Astrocyte (in vitro differentiated cells and primary cell): Measurements from ENCODE around the gene STK39.

ENCODE experiments used
- CTCF ChIP-seq: IDR thresholded peaks from 2 replicates; pipeline ENCODE4 v1.5.1; 2011; ENCODE audit warnings: low read depth, mild to moderate bottlenecking, inconsistent platforms, low read length, moderate library complexity; ENCODE audit not compliant: insufficient read depth
- EZH2 ChIP-seq: IDR thresholded peaks from 2 replicates; pipeline ENCODE4 v1.6.1; 2012; ENCODE audit warnings: mild to moderate bottlenecking, low read length, inconsistent platforms; ENCODE audit not compliant: insufficient read depth

DNA sequence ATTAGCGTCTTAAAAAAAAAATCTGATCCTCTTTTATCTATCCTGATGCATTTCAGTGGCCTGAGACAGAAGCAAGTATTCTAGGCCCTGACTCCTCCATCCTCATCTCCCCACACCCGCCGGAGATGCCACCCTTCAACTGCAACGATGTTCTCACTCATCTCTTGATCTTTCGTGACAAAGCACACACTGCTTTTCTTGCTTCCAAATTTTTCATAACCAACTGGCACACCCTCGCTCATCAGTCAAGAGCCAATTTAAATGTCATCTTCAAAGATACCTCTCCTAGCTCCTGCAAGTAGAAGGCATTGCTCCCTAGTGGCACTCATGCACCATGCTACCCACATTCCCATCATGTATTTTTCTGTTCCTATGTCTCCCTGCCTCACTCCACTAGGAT, 115.0 kb downstream of the STK39 start:
- TF ChIP-seq CTCF (no peak), EZH2 (no peak)
